Glutamatergic neuron (in vitro differentiated cells): Measurements from ENCODE around the gene PATE1. TPM values are rescaled to one million over a fixed set of nuclear protein-coding genes. Genes with fewer than 3 reads are reported as not detected.

Experiments
- DNase-seq: peaks from one replicate; pipeline ENCODE4 v3.0.0; 2022
- H3K27ac Mint-ChIP-seq: one replicate; pipeline ENCODE4 v1.8.0; 2020; ENCODE audit warnings: mild to moderate bottlenecking, mixed read lengths, inconsistent platforms; ENCODE audit not compliant: unreplicated experiment
- H3K27me3 Mint-ChIP-seq: one replicate; pipeline ENCODE4 v1.8.0; 2020; ENCODE audit warnings: mild to moderate bottlenecking, moderate library complexity, mixed read lengths, inconsistent platforms; ENCODE audit not compliant: unreplicated experiment
- H3K36me3 Mint-ChIP-seq: one replicate; pipeline ENCODE4 v1.8.0; 2020; ENCODE audit warnings: mild to moderate bottlenecking, mixed read lengths, inconsistent platforms; ENCODE audit not compliant: unreplicated experiment
- H3K4me1 Mint-ChIP-seq: one replicate; pipeline ENCODE4 v1.8.0; 2020; ENCODE audit warnings: mild to moderate bottlenecking, low read depth, mixed read lengths, inconsistent platforms; ENCODE audit not compliant: unreplicated experiment
- H3K4me3 Mint-ChIP-seq: one replicate; pipeline ENCODE4 v1.8.0; 2020; ENCODE audit warnings: mild to moderate bottlenecking, mixed read lengths, inconsistent platforms; ENCODE audit not compliant: unreplicated experiment
- H3K9me3 Mint-ChIP-seq: one replicate; pipeline ENCODE4 v1.8.0; 2020; ENCODE audit warnings: mild to moderate bottlenecking, moderate library complexity, mixed read lengths, inconsistent platforms; ENCODE audit not compliant: unreplicated experiment
- CTCF ChIP-seq: fragments of 200-600 bp; sonication (generic); IDR thresholded peaks from one replicate; pipeline ENCODE4 v1.5.0; 2021; ENCODE audit not compliant: partially characterized antibody, unreplicated experiment
- total RNA-seq: library from RNA; stranded (reverse); fragmentation: NEBNext Ultra II Directional; extraction: Animal tissue kit (Norgen Biotek cat#: 25700); gene quantifications from one replicate; pipeline ENCODE4 v1.2.1, GENCODE V29; 2021; ENCODE audit not compliant: unreplicated experiment

The PATE1 gene
- total RNA-seq, 1 donor from 2014 or later, result not detected

GRCh38 chr11:125770583-125770982, 24.5 kb downstream of the PATE1 start:
- TF ChIP-seq CTCF, result no peak
- no peaks in the 10 kb centered on the region for H3K36me3 Mint-ChIP-seq
- H3K4me3 Mint-ChIP-seq, result no peak overlapping the region
- H3K27ac Mint-ChIP-seq, result no peak overlapping the region
- DNase-seq, result no peak
- H3K9me3 Mint-ChIP-seq, result no peaks in the 10 kb centered on the region
- H3K4me1 Mint-ChIP-seq, result no peaks in the 10 kb centered on the region
- H3K27me3 Mint-ChIP-seq, result no peaks in the 10 kb centered on the region

GRCh38 chr11:125772834-125773505, 26.9 kb downstream of the PATE1 start:
- Mint-ChIP-seq H3K4me3 (no peak overlapping the region), H3K9me3 (no peaks in the 10 kb centered on the region), H3K36me3 (no peaks in the 10 kb centered on the region), H3K27ac (no peak overlapping the region), H3K4me1 (no peaks in the 10 kb centered on the region), H3K27me3 (peaks cover 2% of the 10 kb centered on the region)
- no peak for TF ChIP-seq CTCF
- DNase-seq, result no peak

GRCh38 chr11:125773516-125773915, 27.4 kb downstream of the PATE1 start:
- Mint-ChIP-seq H3K9me3 (no peaks in the 10 kb centered on the region), H3K4me1 (no peaks in the 10 kb centered on the region), H3K4me3 (no peak overlapping the region), H3K36me3 (no peaks in the 10 kb centered on the region), H3K27me3 (peaks cover 2% of the 10 kb centered on the region), H3K27ac (no peak overlapping the region)
- DNase-seq, result no peak
- no peak for TF ChIP-seq CTCF

- H3K4me1 Mint-ChIP-seq, result no peaks in the 10 kb centered on the region
- H3K36me3 Mint-ChIP-seq, result no peaks in the 10 kb centered on the region
- H3K27ac Mint-ChIP-seq, result no peak overlapping the region
- no peak for DNase-seq
- H3K9me3 Mint-ChIP-seq, result peaks cover 5% of the 10 kb centered on the region
- no peak for TF ChIP-seq CTCF
- H3K27me3 Mint-ChIP-seq, result peaks cover 4% of the 10 kb centered on the region
- H3K4me3 Mint-ChIP-seq, result no peak overlapping the region
Measured at GRCh38 chr11:125777309-125777708, 31.2 kb downstream of the PATE1 start.

- no peaks in the 10 kb centered on the region for H3K4me1 Mint-ChIP-seq
Measured at GRCh38 chr11:125778728-125779127, 32.6 kb downstream of the PATE1 start, which contains the start of gene PATE2. TSS of gene PATE2 (minus strand) at chr11:125778828. CDS start at chr11:125778773, 55 bp downstream.

More at GRCh38 chr11:125778728-125779127, 32.6 kb downstream of the PATE1 start, which contains the start of gene PATE2:
- Mint-ChIP-seq H3K9me3 (peaks cover 5% of the 10 kb centered on the region), H3K36me3 (no peaks in the 10 kb centered on the region), H3K4me3 (no peak within 1 kb of the TSS), H3K27ac (no peak within 1 kb of the TSS), H3K27me3 (peaks cover 4% of the 10 kb centered on the region)
- no peak for TF ChIP-seq CTCF
- DNase-seq, result no peak
